Measurements from ENCODE around the gene SLC25A13.

- TF ChIP-seq CTCF (IDR thresholded peaks at IDR 0.05) (no peak), POLR2A (IDR thresholded peaks at IDR 0.05) (no peak)
These were observed 201.3 kb downstream of the SLC25A13 start for GRCh38 chr7:96120445-96121225.

All from uterus (tissue), 2 donors.